Stimulated activated CD4-positive, alpha-beta T cell treated with anti-CD3 and anti-CD28 coated beads, Interleukin-12 subunit alpha, Interleukin-12 subunit beta, amount 100 ng/mL, for 24 hours (primary cell): ENCODE data around the gene PRPH.
"Not testable (repeated sequence)": the region's sequence is repeated elsewhere in the genome, so short reads cannot be mapped to it uniquely, and the experiment has no call there.

Experiments
- DNase-seq, 2 experiments: peaks; one replicate each; pipeline ENCODE4 v3.0.0-alpha.2; 2020; ENCODE audit warnings: low read depth in 2 of 2

PRPH gene

DNA sequence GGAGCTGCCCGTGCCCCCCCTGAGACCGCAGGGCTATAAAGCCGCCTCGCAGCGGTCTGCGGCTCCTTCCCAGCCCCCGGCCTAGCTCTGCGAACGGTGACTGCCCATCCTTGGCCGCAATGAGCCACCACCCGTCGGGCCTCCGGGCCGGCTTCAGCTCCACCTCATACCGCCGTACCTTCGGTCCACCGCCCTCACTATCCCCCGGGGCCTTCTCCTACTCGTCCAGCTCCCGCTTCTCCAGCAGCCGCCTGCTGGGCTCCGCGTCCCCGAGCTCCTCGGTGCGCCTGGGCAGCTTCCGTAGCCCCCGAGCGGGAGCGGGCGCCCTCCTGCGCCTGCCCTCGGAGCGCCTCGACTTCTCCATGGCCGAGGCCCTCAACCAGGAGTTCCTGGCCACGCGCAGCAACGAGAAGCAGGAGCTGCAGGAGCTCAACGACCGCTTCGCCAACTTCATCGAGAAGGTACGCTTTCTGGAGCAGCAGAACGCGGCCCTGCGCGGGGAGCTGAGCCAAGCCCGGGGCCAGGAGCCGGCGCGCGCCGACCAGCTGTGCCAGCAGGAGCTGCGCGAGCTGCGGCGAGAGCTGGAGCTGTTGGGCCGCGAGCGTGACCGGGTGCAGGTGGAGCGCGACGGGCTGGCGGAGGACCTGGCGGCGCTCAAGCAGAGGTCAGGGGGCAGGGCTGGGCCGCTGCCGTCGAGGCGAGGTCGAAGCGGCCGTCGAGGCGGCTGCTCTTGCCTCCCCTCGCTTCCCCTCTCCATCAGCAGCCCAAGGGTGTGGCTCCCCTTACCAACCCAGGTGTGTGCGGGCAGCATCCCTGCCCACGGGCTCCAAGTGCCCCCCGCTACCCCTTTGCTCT is at the start of gene PRPH:
Gene PRPH, plus strand, starts transcription at position 66 of the 855 bp plus-strand sequence. Its CDS starts 54 bp downstream, at position 120.
- DNase-seq, result no peak

DNA sequence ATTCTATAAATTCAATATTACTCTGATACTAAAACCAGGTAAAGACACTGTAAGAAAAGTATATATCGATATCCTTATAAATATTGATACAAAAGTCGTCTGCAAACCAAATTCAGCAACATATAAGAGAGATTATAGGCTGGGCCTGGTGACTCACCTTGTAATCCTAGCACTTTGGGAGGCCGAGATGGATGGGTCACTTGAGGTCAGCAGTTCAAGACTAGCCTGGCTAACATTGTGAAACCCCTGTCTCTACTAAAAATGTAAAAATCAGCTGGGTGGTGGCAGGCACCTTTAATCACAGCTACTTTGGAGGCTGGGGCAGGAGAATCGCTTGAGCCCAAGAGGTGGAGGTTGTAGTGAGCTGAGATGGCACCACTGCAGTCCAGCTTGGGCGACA is 43.6 kb upstream of the PRPH start:
- no peak for DNase-seq

DNA sequence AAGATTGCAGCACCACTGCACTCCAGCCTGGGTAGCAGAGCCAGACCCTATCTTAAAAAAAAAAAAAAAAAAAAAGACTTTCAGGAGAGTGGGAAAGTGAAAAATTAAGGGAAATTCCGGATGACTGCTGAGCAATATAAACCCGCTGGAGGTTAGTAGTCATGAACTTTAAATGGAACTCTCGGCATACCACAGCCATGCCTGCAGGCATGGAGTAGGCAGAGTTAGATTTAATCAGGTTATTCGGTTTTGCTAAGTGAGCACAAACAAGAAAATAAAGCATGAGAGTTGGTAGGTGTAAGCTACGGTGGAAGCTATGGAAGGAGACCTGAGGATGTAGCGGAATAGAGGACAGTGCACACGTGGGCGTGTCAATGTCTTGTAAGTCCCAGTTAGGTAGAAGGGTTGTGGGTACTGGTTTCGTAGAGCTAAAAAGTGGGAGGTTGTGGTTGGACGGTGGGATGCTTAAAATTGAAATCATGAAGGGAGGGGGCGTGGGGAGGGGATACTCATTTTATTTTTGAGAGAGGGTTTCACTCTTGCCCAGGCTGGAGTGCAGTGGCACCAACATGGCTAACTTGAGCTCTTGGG is 41.8 kb upstream of the PRPH start:
- DNase-seq, result no peak

DNA sequence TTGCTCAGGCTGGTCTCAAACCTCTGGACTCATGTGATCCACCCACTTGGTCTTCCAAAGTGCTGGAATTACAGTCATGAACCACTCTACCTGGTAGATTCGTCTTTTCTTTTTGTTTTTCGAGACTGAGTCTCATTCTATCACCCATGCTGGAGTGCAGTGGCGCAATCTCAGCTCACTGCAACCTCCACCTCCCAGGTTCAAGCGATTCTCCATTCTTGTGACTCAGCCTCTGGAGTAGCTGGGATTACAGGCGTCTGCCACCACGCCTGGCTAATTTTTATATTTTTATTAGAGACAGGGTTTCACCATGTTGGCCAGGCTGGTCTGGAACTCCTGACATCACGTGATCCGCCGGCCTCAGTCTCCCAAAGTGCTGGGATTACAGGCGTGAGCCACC is 39.5 kb upstream of the PRPH start:
- not testable (repeated sequence) for DNase-seq

DNA sequence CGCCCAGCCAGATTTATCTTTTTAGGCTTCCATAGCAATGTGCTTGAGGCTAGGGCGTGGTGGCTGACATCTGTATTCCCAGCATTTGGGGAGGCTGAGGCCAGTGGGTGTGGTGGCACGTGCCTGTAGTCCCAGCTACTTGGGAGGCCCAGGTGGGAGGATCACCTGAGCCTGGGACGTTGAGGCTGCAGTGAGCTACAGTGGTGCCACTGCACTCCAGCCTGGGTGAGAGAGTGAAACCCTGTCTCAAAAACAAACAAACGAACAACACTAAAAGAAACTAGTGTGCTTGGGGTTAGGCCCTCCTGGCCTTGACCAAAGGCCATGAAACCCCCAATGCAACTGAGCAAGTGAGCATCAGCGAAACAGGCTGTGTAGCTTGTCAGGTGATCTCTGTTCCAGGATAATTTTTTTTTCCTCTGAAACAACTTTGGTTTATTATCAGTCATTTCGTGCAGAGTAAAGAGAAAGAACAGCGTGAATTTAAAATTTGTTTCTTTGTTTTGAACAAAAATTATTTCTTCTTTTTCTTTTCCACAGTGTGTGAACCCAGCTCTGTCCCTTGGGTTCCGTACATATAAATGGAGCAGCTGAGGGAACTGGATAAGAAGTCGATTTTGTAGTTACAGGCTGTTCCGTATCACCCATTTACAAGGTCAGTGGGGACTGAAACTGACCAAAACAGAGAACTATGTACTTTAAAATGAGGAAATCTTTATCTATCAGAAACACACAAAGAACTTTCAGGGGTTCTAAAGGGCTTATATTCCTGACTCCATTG is 38.9 kb upstream of the PRPH start:
- DNase-seq, result no peak

DNA sequence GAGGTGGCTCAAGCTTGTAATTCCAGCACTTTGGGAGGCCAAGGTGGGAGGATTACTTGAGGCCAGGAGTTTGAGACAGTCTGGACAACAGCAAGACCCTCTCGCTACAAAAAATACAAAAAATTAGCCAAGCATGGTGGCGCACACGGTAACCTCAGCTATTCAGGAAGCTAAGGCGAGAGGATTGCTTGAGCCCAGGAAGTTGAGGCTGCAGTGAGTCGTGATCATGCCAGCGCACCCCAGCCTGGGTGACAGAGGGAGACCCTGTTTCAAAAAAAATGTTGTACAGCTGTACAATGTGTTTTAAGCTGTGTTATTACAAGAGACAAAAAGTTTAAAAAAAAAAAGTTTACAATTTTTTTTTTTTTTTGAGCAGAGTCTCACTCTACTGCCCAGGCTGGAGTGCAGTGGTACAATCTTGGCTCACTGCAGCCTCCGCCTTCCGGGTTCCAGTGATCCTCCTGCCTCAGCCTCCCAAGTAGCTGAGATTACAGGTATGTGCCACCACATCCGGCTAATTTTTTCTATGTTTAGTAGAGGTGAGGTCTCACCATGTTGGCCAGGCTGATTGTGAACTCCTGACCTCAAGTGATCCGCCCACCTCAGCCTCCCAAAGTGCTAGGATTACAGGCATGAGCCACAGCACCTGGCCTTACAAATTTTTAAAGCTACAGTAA is 37.3 kb upstream of the PRPH start:
- DNase-seq, result not testable (repeated sequence)

DNA sequence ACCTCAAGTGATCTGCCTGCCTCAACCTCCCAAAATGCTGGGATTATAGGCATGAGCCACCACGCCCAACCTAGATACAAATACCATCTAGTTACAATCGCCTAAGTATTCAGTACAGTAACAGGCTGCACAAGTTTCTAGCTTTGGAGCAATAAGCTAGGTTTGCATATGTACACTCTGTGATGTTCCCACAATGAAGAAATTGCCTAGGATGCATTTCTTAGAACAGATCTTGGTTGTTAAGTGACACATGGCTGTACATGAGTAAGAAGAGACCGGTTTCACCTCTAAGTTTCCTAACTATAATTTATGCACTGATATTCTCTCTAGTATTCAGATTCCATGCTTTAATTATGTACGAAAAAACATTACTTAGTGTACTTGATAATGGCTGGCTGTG is 35.5 kb upstream of the PRPH start:
- no peak for DNase-seq

DNA sequence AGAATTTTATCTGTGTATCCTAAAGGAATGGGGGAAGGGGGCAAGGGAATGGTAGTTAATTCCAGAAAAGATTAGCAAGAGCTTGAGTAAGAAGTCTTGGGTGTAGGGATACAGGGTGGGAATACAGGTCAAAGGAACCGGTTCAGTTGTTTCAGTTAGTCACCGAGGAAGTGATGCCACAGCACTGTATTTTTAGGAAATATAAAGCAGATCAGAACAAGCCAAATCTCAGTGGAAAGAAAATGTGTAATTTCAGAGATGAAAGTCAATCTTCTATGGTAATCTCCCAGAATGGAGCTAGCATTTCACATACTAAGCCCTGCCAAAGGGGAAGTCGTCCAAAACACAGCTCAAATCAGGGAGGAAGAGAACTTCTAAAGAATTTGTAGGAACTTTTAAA is 34.8 kb upstream of the PRPH start:
- DNase-seq, result no peak

DNA sequence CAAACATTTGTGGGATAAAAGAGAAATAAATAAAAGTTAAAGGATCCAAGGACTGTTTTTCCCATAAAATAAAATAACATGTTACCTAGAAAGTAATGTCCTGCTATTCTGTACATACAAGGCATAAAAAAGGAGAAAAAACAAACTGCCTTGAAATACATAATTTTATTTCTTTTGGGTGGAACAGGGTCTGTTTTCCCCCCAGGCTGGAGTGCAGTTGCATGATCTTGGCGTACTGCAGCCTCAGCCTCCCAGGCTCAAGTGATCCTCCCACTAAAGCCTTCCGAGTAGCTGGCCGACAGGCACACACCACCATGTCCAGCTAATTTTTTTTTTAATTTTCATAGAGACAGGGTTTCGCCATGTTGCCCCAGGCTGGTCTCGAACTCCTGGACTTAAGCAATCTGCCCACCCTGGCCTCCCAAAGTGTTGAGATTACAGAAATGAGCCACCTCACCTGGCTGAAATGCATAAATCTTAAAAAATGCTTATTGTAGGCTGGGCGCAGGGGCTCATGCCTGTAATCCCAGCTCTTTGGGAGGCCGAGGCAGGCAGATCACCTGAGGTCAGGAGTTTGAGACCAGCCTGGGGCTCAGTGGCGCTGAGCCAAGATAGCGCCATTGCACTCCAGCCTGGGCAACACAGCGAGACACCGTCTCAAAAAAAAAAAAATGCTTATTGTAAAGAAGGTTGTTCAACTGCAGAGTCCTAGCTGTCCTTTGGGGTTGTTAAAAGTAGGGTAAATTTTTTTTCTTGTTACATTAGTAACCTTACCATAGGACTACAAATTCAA is 34.2 kb upstream of the PRPH start:
- no peak for DNase-seq

DNA sequence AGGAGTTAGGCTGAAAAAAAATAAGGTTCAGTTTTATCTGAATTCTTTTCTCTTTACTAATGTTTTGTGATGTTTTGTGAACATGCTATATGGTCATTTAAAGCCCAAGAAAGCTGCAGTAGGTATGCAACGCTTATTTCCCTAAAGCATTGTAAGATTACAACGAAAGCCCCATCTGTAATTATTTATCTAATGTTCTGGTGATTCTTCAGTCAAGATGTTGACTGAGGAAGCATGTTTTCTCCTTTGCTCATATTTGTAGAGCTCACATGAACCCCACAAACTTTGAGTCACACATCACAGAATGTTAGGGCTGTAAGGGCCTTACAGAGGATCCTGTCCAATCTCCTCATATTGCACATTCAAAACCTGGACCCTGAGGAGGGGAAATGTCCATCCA is 33.2 kb upstream of the PRPH start:
- no peak for DNase-seq

DNA sequence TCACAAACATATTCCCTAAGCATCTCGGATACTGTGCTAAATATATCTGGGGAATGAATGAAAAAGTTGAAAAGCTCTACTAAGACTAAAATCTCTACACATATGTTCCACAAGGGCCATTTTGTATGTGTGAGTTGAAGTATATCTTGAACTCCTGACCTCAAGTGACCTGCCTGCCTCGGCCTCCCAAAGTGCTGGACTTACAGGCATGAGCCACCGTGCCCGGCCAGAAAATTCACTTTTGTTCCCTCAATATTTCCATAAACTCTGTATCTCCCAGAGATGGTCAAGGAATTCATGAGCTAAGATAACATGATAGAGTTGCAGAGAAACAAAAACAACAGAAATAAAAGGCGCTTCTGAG is 31.6 kb upstream of the PRPH start:
- DNase-seq, result no peak

DNA sequence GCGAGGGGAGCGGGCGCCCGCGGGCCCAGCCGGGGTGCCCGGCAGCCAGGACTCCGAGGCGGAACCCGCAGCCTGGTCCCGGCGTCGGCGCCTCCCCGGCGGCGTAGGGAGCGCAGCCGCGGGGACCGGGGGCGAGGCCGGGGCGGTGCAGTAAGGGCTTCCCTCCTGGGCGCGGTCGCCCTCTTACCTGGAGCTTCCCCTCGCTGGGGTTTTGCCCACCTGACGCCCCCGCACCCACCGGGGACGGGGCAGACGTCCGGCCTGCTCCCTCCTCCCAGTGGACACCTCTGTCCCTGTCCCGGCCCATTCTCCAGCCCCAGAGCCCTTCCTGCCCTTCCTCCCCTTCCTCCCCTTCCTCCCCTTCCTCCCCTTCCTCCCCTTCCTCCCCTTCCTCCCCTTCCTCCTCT is 30.5 kb upstream of the PRPH start:
- peak; percentile 4 to 44 for DNase-seq

DNA sequence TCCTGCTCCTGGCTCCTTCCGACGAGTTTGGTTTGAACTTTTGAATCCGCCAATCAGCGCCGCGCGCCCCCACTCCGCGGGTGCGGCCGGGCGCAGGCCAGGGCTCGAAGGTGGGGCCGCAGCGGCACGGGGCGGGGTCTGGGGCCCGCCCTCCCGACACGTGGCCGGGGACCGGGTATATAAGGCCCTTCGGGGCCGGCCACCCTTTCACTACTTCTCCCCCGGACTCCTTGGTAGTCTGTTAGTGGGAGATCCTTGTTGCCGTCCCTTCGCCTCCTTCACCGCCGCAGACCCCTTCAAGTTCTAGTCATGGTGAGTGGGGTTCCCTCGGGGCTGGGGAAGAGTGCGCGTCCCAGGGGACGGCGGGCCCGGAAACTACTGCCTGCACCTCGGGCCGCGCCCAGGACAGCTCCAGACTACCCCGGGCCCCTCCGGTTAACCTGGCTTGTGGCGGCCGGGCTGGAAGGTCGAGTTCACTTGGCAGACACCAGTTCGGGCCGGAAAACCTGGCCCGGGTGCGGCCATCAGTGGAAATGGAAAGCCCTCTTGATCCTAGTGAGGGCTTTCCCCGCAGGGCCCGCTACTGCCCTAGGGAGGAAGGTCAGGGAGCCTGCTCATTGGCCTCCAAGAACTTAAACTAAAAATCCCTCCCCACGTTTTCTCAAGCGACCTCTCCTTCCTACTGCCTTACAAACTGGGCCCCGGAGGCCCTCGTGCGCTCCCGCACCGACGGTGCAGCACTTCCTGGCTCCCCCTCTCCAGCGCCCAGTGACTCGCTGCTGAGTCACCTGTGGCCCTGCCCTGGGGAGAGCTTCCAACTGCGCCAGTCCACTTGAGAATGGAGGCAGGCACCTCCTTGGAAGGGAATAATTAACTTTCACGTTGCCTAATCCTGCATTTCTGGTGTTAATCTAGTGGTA is 29.8 kb upstream of the PRPH start, which contains the start of gene TUBA1C:
Gene TUBA1C, plus strand, starts transcription at position 210 of the 920 bp plus-strand sequence. Its CDS starts 100 bp downstream, at position 310.
- peak; percentile 79 to 92 for DNase-seq

DNA sequence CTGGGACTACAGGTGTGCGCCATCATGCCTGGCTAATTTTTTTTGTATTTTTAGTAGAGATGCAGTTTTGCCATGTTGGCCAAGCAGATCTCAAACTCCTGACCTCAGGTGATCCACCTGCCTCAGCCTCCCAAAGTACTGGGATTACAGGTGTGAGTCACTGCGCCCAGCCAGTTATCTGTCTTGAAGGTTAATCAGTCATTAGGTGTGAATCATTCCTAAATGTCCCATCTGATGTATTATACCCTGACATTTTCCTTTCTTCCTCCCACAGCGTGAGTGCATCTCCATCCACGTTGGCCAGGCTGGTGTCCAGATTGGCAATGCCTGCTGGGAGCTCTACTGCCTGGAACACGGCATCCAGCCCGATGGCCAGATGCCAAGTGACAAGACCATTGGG is 25.8 kb upstream of the PRPH start:
- DNase-seq, result not testable (repeated sequence)

DNA sequence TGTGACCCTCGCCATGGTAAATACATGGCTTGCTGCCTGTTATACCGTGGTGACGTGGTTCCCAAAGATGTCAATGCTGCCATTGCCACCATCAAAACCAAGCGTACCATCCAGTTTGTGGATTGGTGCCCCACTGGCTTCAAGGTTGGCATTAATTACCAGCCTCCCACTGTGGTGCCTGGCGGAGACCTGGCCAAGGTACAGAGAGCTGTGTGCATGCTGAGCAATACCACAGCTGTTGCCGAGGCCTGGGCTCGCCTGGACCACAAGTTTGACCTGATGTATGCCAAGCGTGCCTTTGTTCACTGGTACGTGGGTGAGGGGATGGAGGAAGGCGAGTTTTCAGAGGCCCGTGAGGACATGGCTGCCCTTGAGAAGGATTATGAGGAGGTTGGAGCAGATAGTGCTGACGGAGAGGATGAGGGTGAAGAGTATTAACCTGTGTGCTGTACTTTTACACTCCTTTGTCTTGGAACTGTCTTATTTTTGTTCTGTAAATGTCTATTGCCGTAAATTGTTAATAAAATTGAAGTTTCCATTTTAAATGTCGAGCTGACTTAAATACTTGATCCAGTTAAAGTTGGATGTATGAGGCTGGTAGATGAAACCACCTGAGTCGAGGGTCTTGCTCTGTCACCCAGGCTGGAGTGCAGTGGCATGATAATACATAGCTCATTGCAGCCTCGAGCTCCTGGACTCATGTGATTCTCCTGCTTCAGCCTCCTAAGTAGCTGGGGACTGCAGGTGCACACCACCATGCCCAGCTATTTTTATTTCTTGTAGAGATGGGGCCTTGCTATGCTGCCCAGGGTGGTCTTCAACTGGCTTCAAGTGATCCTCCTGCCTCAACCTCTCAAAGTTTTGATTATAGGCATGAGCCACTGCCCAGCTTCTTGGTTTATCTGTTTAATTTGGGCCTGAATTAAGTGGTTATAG is 21.9 kb upstream of the PRPH start:
- no peak for DNase-seq

DNA sequence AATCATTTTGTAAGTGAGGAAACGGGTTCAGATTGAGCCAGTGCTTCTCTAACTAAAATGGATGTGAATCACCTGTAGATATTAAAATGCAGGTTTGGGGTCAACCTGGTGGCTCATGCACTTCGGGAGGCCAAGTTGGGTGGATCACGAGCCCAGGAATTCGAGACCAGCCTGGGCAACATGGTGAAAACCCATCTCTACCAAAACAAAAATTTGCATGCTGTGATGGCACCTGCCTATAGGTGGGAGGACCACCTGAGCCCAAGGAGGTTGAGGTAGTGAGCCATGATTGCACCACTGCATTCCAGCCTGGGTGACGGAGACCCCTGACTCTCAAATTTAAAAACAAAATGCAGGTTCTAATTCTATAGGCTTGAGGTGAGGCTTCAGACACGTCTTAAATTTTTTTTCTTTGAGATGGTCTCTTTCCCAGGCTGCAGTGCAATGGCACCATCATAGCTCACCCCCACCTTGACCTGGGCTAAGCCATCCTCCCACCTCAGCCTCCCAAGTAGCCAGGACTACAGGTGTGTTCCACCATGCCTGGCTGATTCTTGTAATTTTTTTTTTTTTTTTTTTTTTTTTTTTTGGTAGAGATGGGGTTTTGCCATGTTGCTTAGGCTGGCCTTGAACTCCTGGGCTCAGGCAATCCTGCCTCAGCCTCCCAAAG is 21.1 kb upstream of the PRPH start:
- no peak for DNase-seq

DNA sequence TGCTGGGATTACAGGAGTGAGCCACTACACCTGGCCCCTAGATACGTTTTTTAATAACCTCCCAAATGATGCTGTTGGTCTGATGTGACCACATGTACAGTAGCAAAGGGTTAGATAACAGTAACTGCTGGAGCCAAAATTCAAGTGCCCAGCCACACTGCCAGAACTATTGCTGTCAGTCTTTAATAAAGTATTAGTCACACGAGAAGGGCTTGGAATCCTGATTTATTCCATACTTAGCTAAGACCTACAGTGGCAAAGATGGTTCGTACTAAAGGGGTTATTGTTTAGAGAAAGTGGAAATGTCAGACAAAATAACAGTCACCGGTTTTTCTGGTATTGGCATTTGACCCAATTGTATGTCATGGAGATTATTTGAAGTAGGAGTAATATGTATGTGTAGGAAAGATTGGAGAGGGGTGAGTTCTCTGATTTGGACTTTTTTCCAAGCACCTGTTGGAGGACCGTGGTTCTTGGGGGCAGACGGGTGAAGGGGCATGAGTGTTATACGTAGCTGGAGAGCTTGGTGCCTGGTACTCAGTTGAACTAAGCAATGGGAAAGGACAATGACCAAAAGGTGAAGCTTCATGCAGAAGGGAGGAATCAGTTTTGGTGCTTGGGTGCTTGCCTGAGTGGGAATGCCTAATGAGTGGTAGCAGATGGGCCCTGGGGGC is 20.4 kb upstream of the PRPH start:
- DNase-seq, result no peak
